KMS-11 (cell line): ENCODE measurements around the gene NEURL2.
"Not testable (repeated sequence)": the region's sequence is repeated elsewhere in the genome, so short reads cannot be mapped to it uniquely, and the experiment has no call there.

Source experiments
- H2AFZ ChIP-seq: fragments of 200-600 bp; sonication (generic); 2 replicates; pipeline ENCODE4 v1.6.1; 2016; ENCODE audit warnings: antibody characterized with exemption, mixed run types, low read depth
- H3K27ac ChIP-seq: fragments of 200-600 bp; sonication (generic); 2 replicates; pipeline ENCODE4 v1.6.1; 2016; ENCODE audit warnings: mild to moderate bottlenecking, mixed run types
- H3K27me3 ChIP-seq: fragments of 200-600 bp; sonication (generic); 2 replicates; pipeline ENCODE4 v1.6.1; 2017; ENCODE audit warnings: mild to moderate bottlenecking, low read depth, mixed run types, moderate library complexity; ENCODE audit not compliant: insufficient read depth
- H3K36me3 ChIP-seq: fragments of 200-600 bp; sonication (generic); 2 replicates; pipeline ENCODE4 v1.6.1; 2017; ENCODE audit warnings: mild to moderate bottlenecking, mixed run types; ENCODE audit not compliant: insufficient read depth
- H3K4me1 ChIP-seq: fragments of 200-600 bp; sonication (generic); 2 replicates; pipeline ENCODE4 v1.6.1; 2016; ENCODE audit warnings: mild to moderate bottlenecking, low read depth, mixed run types; ENCODE audit not compliant: poor library complexity, severe bottlenecking
- H3K4me2 ChIP-seq: fragments of 200-600 bp; sonication (generic); 2 replicates; pipeline ENCODE4 v1.7.0; 2016; ENCODE audit warnings: mild to moderate bottlenecking, mixed run types
- H3K4me3 ChIP-seq: fragments of 200-600 bp; sonication (generic); IDR thresholded peaks from 2 replicates; pipeline ENCODE4 v1.6.1; 2017; ENCODE audit warnings: low read depth, low read length, mixed read lengths; ENCODE audit not compliant: insufficient read depth
- H3K79me2 ChIP-seq: fragments of 200-600 bp; sonication (generic); 2 replicates; pipeline ENCODE4 v1.6.1; 2016; ENCODE audit warnings: low read depth, mixed run types; ENCODE audit not compliant: insufficient read depth
- H3K9ac ChIP-seq: fragments of 200-600 bp; sonication (generic); 2 replicates; pipeline ENCODE4 v1.6.1; 2016; ENCODE audit warnings: mild to moderate bottlenecking, mixed run types
- H4K20me1 ChIP-seq: fragments of 200-600 bp; sonication (generic); 2 replicates; pipeline ENCODE4 v1.6.1; 2016; ENCODE audit warnings: mild to moderate bottlenecking, mixed run types; ENCODE audit not compliant: insufficient read depth
- TF ChIP-seq, protein P1 (sequence below): fragments of 200-600 bp; sonication (generic); conservative IDR thresholded peaks from 2 replicates; pipeline ENCODE4 v1.6.1; 2017; ENCODE audit warnings: low read depth, mild to moderate bottlenecking, antibody characterized with exemption, low read length, moderate library complexity, mixed read lengths

NEURL2 gene

DNA sequence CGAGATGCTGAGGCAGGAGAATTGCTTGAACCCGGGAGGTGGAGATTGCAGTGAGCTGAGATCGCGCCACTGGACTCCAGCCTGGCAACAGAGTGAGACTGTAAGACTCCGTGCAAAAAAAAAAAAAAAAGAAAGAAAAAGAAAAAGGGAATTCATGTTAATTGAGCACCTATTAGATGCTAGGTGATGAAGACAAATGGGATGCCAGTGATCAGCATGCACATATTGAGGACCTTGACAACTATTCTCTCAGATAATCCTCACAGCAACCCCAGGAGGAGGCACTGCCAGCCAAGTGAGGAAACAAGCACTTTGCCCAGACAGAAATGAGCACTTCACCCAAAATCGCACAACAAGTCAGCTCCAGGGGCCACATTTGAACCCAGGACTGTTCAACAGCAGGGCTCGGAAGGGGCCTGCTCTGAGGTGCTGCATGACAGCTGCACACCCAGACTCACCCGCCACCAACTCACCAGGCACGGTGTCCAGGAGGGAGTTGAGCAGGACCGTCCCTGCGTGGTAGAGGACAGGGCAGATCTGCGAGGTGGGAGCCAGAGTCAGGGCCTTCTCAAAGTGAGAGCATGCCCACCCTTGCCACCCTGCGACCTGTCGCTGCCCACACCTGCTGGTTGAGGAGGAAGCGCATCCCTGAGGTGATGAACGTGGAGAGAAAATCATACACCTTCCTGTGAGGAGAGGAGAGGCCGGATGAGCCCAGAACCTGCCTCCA, 16.4 kb upstream of the NEURL2 start:
- no peaks in the 10 kb centered on the region for H3K79me2 ChIP-seq
- H3K9ac ChIP-seq = no peak overlapping the region
- no peak overlapping the region for H2AFZ ChIP-seq
- no peak overlapping the region for H3K4me3 ChIP-seq
- H3K36me3 ChIP-seq = no peaks in the 10 kb centered on the region
- no peak overlapping the region for H3K4me2 ChIP-seq
- peaks cover 12% of the 10 kb centered on the region for H3K4me1 ChIP-seq
- TF ChIP-seq, protein P1, sequence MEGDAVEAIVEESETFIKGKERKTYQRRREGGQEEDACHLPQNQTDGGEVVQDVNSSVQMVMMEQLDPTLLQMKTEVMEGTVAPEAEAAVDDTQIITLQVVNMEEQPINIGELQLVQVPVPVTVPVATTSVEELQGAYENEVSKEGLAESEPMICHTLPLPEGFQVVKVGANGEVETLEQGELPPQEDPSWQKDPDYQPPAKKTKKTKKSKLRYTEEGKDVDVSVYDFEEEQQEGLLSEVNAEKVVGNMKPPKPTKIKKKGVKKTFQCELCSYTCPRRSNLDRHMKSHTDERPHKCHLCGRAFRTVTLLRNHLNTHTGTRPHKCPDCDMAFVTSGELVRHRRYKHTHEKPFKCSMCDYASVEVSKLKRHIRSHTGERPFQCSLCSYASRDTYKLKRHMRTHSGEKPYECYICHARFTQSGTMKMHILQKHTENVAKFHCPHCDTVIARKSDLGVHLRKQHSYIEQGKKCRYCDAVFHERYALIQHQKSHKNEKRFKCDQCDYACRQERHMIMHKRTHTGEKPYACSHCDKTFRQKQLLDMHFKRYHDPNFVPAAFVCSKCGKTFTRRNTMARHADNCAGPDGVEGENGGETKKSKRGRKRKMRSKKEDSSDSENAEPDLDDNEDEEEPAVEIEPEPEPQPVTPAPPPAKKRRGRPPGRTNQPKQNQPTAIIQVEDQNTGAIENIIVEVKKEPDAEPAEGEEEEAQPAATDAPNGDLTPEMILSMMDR = no peak
- H4K20me1 ChIP-seq = no peaks in the 10 kb centered on the region
- H3K27me3 ChIP-seq = no peaks in the 10 kb centered on the region
- no peak overlapping the region for H3K27ac ChIP-seq

DNA sequence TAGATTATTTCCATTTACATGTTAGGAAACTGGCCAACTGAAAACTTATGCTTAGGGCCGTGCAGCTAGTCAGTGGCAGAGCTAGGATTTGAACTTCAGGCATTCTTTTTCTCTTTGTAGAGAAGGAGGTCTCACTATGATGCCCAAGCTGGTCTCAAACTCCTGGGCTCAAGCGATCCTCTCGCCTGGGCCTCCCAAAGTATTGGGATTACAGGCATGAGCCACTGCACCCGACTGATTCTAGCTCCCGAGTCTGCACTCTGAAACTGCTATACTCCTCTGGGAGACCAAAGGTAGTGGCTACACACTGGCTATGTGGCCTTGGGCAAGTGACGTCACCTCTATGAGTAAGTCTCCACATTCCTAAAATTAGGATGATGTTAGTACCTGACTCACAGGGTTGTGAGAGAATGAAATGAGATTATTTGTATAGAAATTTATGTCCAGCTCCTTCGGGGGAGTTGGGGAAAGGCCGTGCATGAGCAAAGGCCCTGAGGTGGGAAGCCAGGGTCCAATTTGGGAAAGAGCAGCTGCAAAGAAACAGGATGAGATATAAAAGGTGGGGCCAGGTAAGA, 14.6 kb upstream of the NEURL2 start:
- Histone ChIP-seq H3K4me2 (no peak overlapping the region), H3K4me1 (peaks cover 9% of the 10 kb centered on the region), H3K36me3 (no peaks in the 10 kb centered on the region), H3K9ac (no peak overlapping the region), H3K79me2 (no peaks in the 10 kb centered on the region), H3K27me3 (no peaks in the 10 kb centered on the region), H2AFZ (no peak overlapping the region), H3K4me3 (no peak overlapping the region), H3K27ac (no peak overlapping the region), H4K20me1 (no peaks in the 10 kb centered on the region)
- TF ChIP-seq, protein P1 = no peak

DNA sequence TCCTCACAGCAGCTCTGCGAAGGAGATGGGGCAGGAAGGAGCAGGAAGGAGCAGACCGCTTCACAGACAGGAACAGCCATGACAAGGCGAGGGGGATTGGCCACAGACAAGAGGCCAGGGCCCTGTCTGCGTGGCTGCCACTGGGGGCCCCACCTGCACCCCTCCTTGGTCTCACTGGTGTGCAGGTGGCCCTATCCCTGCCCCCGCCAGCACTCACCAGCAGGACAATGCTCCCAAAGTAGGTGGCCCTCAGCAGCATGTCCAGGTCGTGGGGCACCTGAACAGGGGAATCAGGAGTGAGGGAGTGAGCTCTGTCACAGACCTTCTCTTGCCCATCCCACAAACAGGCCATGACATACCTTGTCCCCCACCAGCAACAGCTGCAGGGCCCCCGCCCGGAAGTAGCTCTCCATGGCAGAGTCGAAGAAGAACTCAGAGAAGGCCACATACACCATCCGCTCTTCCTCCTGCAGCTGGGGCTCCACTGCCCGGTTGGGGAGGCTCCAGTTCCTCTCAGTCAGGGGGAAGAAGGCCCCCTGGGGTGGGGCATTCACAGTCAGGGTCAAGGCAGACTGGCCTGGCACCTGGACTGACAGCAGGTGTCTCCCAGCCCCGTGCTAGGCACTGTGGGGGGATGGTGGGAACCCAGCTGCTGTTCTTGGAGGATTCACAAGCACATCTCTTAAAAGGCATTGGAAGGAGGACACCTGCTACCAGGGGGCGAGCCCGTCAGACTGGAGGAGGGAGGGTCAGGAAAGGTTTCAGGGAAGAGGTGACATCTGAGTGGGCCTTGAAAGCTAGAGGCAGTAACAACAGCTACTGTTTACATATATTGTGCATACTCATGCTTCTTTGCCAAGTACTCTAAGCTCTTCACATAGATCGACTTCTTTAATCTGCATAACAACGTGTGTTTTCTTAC, 13.8 kb upstream of the NEURL2 start:
- no peaks in the 10 kb centered on the region for H3K27me3 ChIP-seq
- H3K27ac ChIP-seq = no peak overlapping the region
- H3K4me1 ChIP-seq = peaks cover 2% of the 10 kb centered on the region
- TF ChIP-seq, protein P1 = no peak
- no peaks in the 10 kb centered on the region for H3K79me2 ChIP-seq
- H3K4me2 ChIP-seq = no peak overlapping the region
- H2AFZ ChIP-seq = no peak overlapping the region
- H3K9ac ChIP-seq = no peak overlapping the region
- no peaks in the 10 kb centered on the region for H4K20me1 ChIP-seq
- H3K36me3 ChIP-seq = no peaks in the 10 kb centered on the region
- no peak overlapping the region for H3K4me3 ChIP-seq

DNA sequence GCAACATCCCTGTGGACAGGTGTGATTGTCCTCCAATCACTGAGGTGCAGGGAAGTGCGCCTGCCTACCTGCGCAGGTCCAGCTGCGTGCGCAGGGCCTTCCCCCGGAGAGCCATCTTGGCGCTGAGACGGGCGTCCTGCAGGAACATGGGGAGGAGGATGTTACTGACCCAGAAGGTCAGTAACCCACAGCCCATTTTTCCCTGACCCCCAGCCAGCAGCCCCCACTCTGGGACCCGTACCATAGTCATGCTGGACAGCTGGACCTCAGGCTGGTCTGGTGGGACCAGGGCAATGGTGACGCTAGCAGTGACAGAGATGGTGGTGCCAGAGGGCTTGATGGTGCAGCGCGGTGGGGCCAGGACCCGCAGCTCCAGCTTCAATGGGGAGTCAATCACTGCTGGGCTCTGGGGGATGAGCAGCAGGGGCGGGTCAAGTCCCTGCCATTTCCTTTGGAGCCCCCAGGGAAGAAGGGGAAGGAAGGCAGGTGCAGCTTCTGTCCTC, 11.2 kb upstream of the NEURL2 start:
- no peak overlapping the region for H3K4me2 ChIP-seq
- no peaks in the 10 kb centered on the region for H3K79me2 ChIP-seq
- TF ChIP-seq, protein P1 = no peak
- H3K4me1 ChIP-seq = no peaks in the 10 kb centered on the region
- no peak overlapping the region for H3K9ac ChIP-seq
- no peak overlapping the region for H3K4me3 ChIP-seq
- H4K20me1 ChIP-seq = no peaks in the 10 kb centered on the region
- H3K36me3 ChIP-seq = no peaks in the 10 kb centered on the region
- H3K27me3 ChIP-seq = no peaks in the 10 kb centered on the region
- H3K27ac ChIP-seq = no peak overlapping the region
- H2AFZ ChIP-seq = no peak overlapping the region

DNA sequence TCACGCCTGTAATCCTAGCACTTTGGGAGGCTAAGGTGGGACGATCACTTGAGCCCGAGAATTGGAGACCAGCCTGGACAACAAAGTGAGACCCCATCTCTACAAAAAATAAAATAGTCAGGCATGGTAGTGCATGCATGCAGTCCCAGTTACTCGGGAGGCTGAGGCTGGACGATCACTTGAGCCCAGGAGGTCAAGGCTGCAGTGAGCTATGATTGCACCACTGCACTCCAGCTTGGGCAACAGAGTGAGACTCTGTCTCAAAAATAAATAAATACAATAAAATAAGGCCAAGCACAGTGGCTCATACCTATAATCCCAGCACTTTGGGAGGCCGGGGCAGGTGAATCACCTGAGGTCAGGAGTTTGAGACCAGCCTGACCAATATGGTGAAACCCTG, 10.3 kb upstream of the NEURL2 start:
- H3K27me3 ChIP-seq, H2AFZ ChIP-seq, H3K9ac ChIP-seq, H3K4me1 ChIP-seq, H3K79me2 ChIP-seq, H3K27ac ChIP-seq, H4K20me1 ChIP-seq, H3K36me3 ChIP-seq, H3K4me3 ChIP-seq, H3K4me2 ChIP-seq: not testable (repeated sequence)
